A549 treated with GW870086 at 1 μM for 4 hours (cell line): ENCODE measurements around the gene KRTAP19-3. TPM values are rescaled to one million over a fixed set of nuclear protein-coding genes. Genes with fewer than 3 reads are reported as not detected.

Experiments
- total RNA-seq: library from RNA; stranded (reverse); fragments of 200-300 nt; extraction: Qiagen RNA extraction; gene quantifications from 5 replicates; pipeline ENCODE4 v1.2.3, GENCODE V29; 2022; ENCODE audit warnings: low read depth

Gene KRTAP19-3
- not detected in 5 replicates for total RNA-seq

DNA sequence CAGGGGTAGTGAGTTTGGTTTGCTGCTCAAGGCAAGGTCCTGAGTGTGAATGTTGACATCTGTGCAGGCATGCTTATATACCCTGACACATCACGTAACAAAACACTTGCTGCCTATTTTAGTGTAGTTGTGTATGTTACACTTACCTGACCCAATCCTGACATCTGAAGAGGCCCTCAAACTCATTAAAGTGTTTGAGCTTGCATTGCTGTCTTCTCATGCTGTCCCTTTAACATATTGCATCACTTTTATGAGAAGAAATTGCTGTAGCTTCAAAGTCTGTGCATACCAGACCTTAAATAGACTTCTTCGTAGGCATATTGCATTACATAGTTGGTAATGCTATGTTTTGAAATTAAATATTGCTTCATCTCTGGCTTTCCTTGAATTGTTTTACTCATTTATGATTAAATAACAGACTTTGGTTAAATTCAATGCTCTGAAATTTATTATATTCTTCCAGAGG lies at the start of gene KRTAP19-3:
Gene KRTAP19-3 (minus strand): TSS at position 51 of the 466 bp plus-strand sequence. CDS start 56 bp downstream, outside the sequence.

DNA sequence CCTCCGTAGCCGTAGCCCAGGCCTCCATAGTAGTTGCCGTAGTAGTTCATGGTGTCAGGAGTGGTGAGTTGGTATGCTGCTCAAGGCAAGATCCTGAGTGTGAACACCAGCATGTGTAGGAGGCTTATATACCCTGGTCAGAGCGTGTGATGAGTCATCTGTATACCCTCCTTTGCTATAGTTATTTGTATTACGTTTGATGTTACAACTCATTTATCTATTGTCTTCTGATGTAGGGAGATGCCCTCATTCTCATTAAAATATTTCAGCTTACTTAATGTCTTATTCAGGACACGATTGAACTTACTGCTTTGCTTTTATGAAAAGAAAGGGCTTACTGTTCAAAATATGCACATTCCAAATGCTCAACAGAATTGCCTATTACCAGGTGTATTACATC lies 10.2 kb upstream of the KRTAP19-3 start, which contains the start of gene KRTAP19-5:
Gene KRTAP19-5 (minus strand): TSS at position 101 of the 400 bp plus-strand sequence. CDS start 51 bp downstream, at position 50.

DNA sequence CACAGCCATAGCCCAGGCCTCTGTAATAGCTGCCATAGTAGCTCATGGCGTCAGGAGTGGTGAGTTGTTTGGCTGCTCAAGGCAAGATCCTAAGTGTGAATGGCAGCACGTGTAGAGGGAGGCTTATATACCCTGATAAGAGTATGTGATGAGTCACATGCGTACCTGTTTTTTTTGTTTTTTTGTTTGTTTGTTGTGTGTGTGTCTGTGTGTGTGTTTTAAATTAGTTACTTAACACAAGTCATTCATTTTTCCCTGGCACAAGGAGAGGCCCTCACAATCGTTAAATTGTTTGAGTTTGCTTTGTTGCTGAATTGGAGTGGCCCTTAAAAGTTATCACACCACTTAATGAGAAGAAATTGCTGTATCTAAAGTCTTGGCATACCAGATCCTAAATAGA lies 5.3 kb upstream of the KRTAP19-3 start, which contains the start of gene KRTAP19-4:
Gene KRTAP19-4 (minus strand): TSS at position 101 of the 400 bp plus-strand sequence. CDS start 55 bp downstream, at position 46.

DNA sequence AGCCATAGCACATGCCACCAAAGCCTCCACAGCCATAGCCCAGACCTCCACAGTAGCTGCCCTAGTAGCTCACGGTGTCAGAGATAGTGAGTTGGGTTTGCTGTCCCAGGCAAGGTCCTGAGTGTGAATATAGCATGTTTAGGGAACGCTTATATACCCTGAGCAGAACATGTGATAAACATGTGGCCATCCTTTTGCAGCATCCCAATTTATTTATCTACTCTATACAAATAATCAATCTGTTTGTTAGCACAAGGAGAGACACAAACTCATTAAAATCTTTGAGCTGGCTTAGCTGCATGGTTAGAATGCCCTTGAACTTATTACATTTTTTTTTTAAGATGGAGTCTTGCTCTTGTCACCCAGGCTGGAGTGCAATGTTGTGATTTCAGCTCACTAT lies 4.5 kb downstream of the KRTAP19-3 start, which contains the start of gene KRTAP19-2:
Gene KRTAP19-2 (minus strand): TSS at position 101 of the 400 bp plus-strand sequence. CDS start 88 bp downstream, at position 13.

DNA sequence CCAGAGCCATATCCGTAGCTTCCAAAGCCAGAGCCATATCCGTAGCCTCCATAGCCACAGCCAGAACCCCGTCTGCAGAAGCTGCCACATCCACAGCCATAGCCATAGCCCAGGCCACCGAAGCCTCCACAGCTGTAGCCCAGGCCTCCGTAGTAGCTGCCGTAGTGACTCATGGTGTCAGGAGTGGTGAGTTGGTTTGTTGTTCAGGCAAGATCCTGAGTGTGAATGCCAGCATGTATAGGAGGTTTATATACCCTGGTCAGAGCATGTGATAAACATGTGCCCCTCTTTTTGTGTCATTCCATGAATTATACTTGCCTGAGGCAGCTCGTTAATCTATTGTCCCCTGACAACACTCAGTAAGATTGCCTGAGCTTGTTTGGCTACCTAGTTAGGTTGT lies 11.7 kb downstream of the KRTAP19-3 start, which contains the start of gene KRTAP19-1:
Gene KRTAP19-1 (minus strand): TSS at position 223 of the 400 bp plus-strand sequence. CDS start 50 bp downstream, at position 173.

Other genes with a start within 250 kb of the KRTAP19-3 start
- gene KRTAP24-1, start 209.1 kb downstream of the KRTAP19-3 start, total RNA-seq: not detected in 5 replicates
- not detected in 5 replicates for gene KRTAP25-1, start 202.5 kb downstream of the KRTAP19-3 start, total RNA-seq
- gene KRTAP26-1, start 171.7 kb downstream of the KRTAP19-3 start, total RNA-seq: not detected in 5 replicates
- not detected in 5 replicates for gene KRTAP27-1, start 154.3 kb downstream of the KRTAP19-3 start, total RNA-seq
- gene KRTAP23-1, start 143.4 kb downstream of the KRTAP19-3 start, total RNA-seq: not detected in 5 replicates
- not detected in 5 replicates for gene KRTAP13-2, start 119.7 kb downstream of the KRTAP19-3 start, total RNA-seq
- gene KRTAP13-1, start 96.0 kb downstream of the KRTAP19-3 start, total RNA-seq: not detected in 5 replicates
- gene KRTAP13-3, start 66.1 kb downstream of the KRTAP19-3 start, total RNA-seq: not detected in 5 replicates
- not detected in 5 replicates for gene KRTAP13-4, start 61.8 kb downstream of the KRTAP19-3 start, total RNA-seq
- not detected in 5 replicates for gene KRTAP15-1, start 51.7 kb downstream of the KRTAP19-3 start, total RNA-seq
- gene KRTAP19-1, start 11.6 kb downstream of the KRTAP19-3 start, total RNA-seq: not detected in 5 replicates
- not detected in 5 replicates for gene KRTAP19-2, start 4.6 kb downstream of the KRTAP19-3 start, total RNA-seq
- gene KRTAP19-4, start 5.2 kb upstream of the KRTAP19-3 start, total RNA-seq: not detected in 5 replicates
- gene KRTAP19-5, start 10.1 kb upstream of the KRTAP19-3 start, total RNA-seq: not detected in 5 replicates
- gene KRTAP19-6, start 49.9 kb upstream of the KRTAP19-3 start, total RNA-seq: not detected in 5 replicates
- not detected in 5 replicates for gene KRTAP19-7, start 69.3 kb upstream of the KRTAP19-3 start, total RNA-seq
- gene KRTAP22-2, start 98.4 kb upstream of the KRTAP19-3 start, total RNA-seq: not detected in 5 replicates
- gene KRTAP6-3, start 100.4 kb upstream of the KRTAP19-3 start, total RNA-seq: not detected in 5 replicates
- gene KRTAP6-2, start 106.9 kb upstream of the KRTAP19-3 start, total RNA-seq: not detected in 5 replicates
- gene KRTAP22-1, start 109.1 kb upstream of the KRTAP19-3 start, total RNA-seq: not detected in 5 replicates
- not detected in 5 replicates for gene KRTAP6-1, start 121.9 kb upstream of the KRTAP19-3 start, total RNA-seq
- gene KRTAP20-1, start 124.4 kb upstream of the KRTAP19-3 start, total RNA-seq: not detected in 5 replicates
- not detected in 5 replicates for gene KRTAP20-4, start 128.6 kb upstream of the KRTAP19-3 start, total RNA-seq
- not detected in 5 replicates for gene KRTAP20-2, start 143.2 kb upstream of the KRTAP19-3 start, total RNA-seq
- not detected in 5 replicates for gene KRTAP20-3, start 150.9 kb upstream of the KRTAP19-3 start, total RNA-seq
- gene KRTAP21-3, start 226.8 kb upstream of the KRTAP19-3 start, total RNA-seq: not detected in 5 replicates